K562 (cell line): ENCODE results near the gene VPS13D. TPM values are rescaled to one million over a fixed set of nuclear protein-coding genes. Genes with fewer than 3 reads are reported as not detected.

Experiments
- BRD9 ChIP-seq: fragments of 450-650 bp; IDR thresholded peaks from 2 replicates; pipeline ENCODE4 v1.6.1; 2018; ENCODE audit warnings: low read depth; ENCODE audit not compliant: partially characterized antibody
- EHMT2 ChIP-seq: fragments of 450-650 bp; IDR thresholded peaks from 2 replicates; pipeline ENCODE4 v1.6.1; 2018; ENCODE audit warnings: antibody characterized with exemption
- FOXP1 ChIP-seq: sonication (generic); formaldehyde crosslinking; IDR thresholded peaks from 2 replicates; pipeline ENCODE4 v1.8.0; 2022; ENCODE audit warnings: mild to moderate bottlenecking, missing genetic modification reagents
- HEY1 ChIP-seq: fragments of 250-450 bp; sonication (Bioruptor Pico); IDR thresholded peaks from 2 replicates; pipeline ENCODE4 v1.5.0; 2020; ENCODE audit warnings: mild to moderate bottlenecking, moderate library complexity, borderline replicate concordance
- HMG20B ChIP-seq: fragments of 250-450 bp; sonication (Bioruptor Pico); IDR thresholded peaks from 2 replicates; pipeline ENCODE4 v1.5.0; 2021; ENCODE audit warnings: mild to moderate bottlenecking
- KDM4B ChIP-seq, 2 experiments: fragments of 450-650 bp in 1 of 2; sonication (generic) in 1 of 2; IDR thresholded peaks; 2 replicates each; pipeline ENCODE4 v1.6.1; 2016 to 2017; ENCODE audit warnings: borderline replicate concordance in 2 of 2, antibody characterized with exemption in 1 of 2, low read depth in 1 of 2, mild to moderate bottlenecking in 1 of 2
- MAFF ChIP-seq: IDR thresholded peaks from 2 replicates; pipeline ENCODE4 v1.6.1; 2012; ENCODE audit warnings: low read length, improper control_type of control experiment
- MCM3 ChIP-seq: fragments of 450-650 bp; IDR thresholded peaks from 2 replicates; pipeline ENCODE4 v1.6.1; 2016
- MEIS2 ChIP-seq: fragments of 450-650 bp; IDR thresholded peaks from 2 replicates; pipeline ENCODE4 v1.6.1; 2014; ENCODE audit warnings: mild to moderate bottlenecking; ENCODE audit not compliant: partially characterized antibody
- PHF8 ChIP-seq: fragments of 200-600 bp; sonication (generic); IDR thresholded peaks from 2 replicates; pipeline ENCODE4 v1.6.1; 2012; ENCODE audit warnings: mixed run types, mild to moderate bottlenecking, inconsistent platforms, low read length, moderate library complexity, borderline replicate concordance
- STAG1 ChIP-seq: sonication (generic); formaldehyde crosslinking; IDR thresholded peaks from 2 replicates; pipeline ENCODE4 v1.5.0; 2020; ENCODE audit warnings: missing genetic modification reagents, borderline replicate concordance
- polyA plus RNA-seq, 8 experiments: library from polyadenylated mRNA; depleted of rRNA in 4 of 8; stranded (reverse) in 5 of 8; unstranded in 3 of 8; fragments of >200 nt; fragmentation: Nextera tagmentation in 2 of 8; fragmentation: Illumina TruSeq in 1 of 8; extraction: Ambion mirVana in 2 of 8; extraction: Trizol in 1 of 8; gene quantifications; 2 replicates each; pipeline versions ENCODE4 v1.2.1 to v1.2.3, GENCODE V29; 2011 to 2014; ENCODE audit warnings: inconsistent platforms in 1 of 8, missing spikeins in 1 of 8
- total RNA-seq, 7 experiments: library from RNA; depleted of rRNA in 6 of 7; stranded (reverse); fragments of >200 nt in 6 of 7; fragmentation: Illumina TruSeq in 2 of 7; extraction: Trizol in 2 of 7; gene quantifications; 2 replicates each; pipeline versions ENCODE4 v1.2.1 to v1.2.3, GENCODE V29; 2011 to 2021; ENCODE audit warnings: low replicate concordance in 1 of 7
- TF ChIP-seq, protein P1 (sequence below): fragments of 250-450 bp; sonication (Bioruptor Pico); IDR thresholded peaks from 2 replicates; pipeline ENCODE4 v1.8.0; 2022; ENCODE audit warnings: inconsistent platforms
- TF ChIP-seq, protein P2 (sequence below): fragments of 250-450 bp; sonication (Bioruptor Pico); IDR thresholded peaks from 2 replicates; pipeline ENCODE4 v1.9.0; 2021; ENCODE audit warnings: mild to moderate bottlenecking
- TF ChIP-seq, protein P3 (sequence below): fragments of 250-450 bp; sonication (Bioruptor Pico); IDR thresholded peaks from 2 replicates; pipeline ENCODE4 v1.5.0; 2021; ENCODE audit warnings: mild to moderate bottlenecking, borderline replicate concordance
- TF ChIP-seq, protein P4 (sequence below): fragments of 200-800 bp; sonication (Bioruptor generic); IDR thresholded peaks from 2 replicates; pipeline ENCODE4 v1.6.1; 2017; ENCODE audit warnings: missing genetic modification characterization, missing compliant biosample characterization
- TF ChIP-seq, protein P5 (sequence below): sonication (generic); formaldehyde crosslinking; IDR thresholded peaks from 2 replicates; pipeline ENCODE4 v1.9.0; 2022; ENCODE audit warnings: mild to moderate bottlenecking, missing genetic modification reagents
- TF ChIP-seq, protein P6 (sequence below): sonication (generic); formaldehyde crosslinking; IDR thresholded peaks from 2 replicates; pipeline ENCODE4 v1.8.1; 2023; ENCODE audit warnings: mild to moderate bottlenecking, missing genetic modification reagents
- TF ChIP-seq, protein P7 (sequence below): fragments of 250-450 bp; sonication (Bioruptor Pico); IDR thresholded peaks from 2 replicates; pipeline ENCODE4 v1.5.1; 2021; ENCODE audit warnings: mild to moderate bottlenecking
- TF ChIP-seq, protein P8 (sequence below): fragments of 450-650 bp; IDR thresholded peaks from 2 replicates; pipeline ENCODE4 v1.6.1; 2016

Gene VPS13D
- total and polyA plus RNA-seq, 9 of the 15 experiments (the other 6 are each of a cell fraction or from before 2014, with no cell fraction given) = 6.1 to 51.5 (median 38.5) TPM

DNA sequence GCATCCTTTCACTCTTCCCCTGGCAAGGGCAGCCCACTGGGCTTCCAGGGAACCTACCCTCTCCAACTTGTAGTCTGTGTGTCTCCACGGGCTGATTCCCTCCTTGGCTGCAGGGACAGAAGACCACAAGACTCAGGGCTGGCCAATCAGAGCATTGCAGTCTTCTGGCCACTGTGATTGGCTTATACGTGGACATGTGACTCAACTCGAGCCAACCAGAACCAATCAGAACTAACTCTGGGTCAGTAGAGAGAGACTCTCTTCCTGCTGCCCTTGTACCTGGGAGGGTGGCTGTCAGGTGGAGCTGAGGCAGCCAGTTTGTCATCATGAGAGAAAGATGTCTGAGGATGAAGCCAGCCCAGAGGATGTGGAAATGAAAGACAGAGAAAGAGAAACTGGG, 324.1 kb downstream of the VPS13D start (continued):
- TF ChIP-seq, protein P1, sequence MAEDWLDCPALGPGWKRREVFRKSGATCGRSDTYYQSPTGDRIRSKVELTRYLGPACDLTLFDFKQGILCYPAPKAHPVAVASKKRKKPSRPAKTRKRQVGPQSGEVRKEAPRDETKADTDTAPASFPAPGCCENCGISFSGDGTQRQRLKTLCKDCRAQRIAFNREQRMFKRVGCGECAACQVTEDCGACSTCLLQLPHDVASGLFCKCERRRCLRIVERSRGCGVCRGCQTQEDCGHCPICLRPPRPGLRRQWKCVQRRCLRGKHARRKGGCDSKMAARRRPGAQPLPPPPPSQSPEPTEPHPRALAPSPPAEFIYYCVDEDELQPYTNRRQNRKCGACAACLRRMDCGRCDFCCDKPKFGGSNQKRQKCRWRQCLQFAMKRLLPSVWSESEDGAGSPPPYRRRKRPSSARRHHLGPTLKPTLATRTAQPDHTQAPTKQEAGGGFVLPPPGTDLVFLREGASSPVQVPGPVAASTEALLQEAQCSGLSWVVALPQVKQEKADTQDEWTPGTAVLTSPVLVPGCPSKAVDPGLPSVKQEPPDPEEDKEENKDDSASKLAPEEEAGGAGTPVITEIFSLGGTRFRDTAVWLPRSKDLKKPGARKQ (CRISPR knock-in tag) = no peak
- TF ChIP-seq, protein P2, sequence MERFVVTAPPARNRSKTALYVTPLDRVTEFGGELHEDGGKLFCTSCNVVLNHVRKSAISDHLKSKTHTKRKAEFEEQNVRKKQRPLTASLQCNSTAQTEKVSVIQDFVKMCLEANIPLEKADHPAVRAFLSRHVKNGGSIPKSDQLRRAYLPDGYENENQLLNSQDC (CRISPR knock-in tag) = no peak
- no peak for TF ChIP-seq HEY1 (CRISPR knock-in tag)
- TF ChIP-seq PHF8 = no peak
- TF ChIP-seq EHMT2 = no peak
- TF ChIP-seq, protein P3, sequence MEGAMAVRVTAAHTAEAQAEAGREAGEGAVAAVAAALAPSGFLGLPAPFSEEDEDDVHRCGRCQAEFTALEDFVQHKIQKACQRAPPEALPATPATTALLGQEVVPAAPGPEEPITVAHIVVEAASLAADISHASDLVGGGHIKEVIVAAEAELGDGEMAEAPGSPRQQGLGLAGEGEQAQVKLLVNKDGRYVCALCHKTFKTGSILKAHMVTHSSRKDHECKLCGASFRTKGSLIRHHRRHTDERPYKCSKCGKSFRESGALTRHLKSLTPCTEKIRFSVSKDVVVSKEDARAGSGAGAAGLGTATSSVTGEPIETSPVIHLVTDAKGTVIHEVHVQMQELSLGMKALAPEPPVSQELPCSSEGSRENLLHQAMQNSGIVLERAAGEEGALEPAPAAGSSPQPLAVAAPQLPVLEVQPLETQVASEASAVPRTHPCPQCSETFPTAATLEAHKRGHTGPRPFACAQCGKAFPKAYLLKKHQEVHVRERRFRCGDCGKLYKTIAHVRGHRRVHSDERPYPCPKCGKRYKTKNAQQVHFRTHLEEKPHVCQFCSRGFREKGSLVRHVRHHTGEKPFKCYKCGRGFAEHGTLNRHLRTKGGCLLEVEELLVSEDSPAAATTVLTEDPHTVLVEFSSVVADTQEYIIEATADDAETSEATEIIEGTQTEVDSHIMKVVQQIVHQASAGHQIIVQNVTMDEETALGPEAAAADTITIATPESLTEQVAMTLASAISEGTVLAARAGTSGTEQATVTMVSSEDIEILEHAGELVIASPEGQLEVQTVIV = no peak
- TF ChIP-seq, protein P4, sequence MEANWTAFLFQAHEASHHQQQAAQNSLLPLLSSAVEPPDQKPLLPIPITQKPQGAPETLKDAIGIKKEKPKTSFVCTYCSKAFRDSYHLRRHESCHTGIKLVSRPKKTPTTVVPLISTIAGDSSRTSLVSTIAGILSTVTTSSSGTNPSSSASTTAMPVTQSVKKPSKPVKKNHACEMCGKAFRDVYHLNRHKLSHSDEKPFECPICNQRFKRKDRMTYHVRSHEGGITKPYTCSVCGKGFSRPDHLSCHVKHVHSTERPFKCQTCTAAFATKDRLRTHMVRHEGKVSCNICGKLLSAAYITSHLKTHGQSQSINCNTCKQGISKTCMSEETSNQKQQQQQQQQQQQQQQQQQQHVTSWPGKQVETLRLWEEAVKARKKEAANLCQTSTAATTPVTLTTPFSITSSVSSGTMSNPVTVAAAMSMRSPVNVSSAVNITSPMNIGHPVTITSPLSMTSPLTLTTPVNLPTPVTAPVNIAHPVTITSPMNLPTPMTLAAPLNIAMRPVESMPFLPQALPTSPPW (CRISPR knock-in tag) = no peak
- TF ChIP-seq BRD9 = no peak
- TF ChIP-seq, protein P5, sequence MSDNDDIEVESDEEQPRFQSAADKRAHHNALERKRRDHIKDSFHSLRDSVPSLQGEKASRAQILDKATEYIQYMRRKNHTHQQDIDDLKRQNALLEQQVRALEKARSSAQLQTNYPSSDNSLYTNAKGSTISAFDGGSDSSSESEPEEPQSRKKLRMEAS (CRISPR knock-in tag) = peak; percentile 56
- TF ChIP-seq, protein P6, sequence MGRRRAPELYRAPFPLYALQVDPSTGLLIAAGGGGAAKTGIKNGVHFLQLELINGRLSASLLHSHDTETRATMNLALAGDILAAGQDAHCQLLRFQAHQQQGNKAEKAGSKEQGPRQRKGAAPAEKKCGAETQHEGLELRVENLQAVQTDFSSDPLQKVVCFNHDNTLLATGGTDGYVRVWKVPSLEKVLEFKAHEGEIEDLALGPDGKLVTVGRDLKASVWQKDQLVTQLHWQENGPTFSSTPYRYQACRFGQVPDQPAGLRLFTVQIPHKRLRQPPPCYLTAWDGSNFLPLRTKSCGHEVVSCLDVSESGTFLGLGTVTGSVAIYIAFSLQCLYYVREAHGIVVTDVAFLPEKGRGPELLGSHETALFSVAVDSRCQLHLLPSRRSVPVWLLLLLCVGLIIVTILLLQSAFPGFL (CRISPR knock-in tag) = no peak
- no peak for TF ChIP-seq MEIS2
- TF ChIP-seq, protein P7, sequence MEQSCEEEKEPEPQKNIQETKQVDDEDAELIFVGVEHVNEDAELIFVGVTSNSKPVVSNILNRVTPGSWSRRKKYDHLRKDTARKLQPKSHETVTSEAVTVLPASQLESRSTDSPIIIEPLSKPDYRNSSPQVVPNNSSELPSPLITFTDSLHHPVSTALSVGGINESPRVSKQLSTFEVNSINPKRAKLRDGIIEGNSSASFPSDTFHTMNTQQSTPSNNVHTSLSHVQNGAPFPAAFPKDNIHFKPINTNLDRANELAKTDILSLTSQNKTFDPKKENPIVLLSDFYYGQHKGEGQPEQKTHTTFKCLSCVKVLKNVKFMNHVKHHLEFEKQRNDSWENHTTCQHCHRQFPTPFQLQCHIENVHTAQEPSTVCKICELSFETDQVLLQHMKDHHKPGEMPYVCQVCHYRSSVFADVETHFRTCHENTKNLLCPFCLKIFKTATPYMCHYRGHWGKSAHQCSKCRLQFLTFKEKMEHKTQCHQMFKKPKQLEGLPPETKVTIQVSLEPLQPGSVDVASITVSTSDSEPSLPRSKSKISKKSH (CRISPR knock-in tag) = no peak
- TF ChIP-seq STAG1 = no peak
- TF ChIP-seq, protein P8, sequence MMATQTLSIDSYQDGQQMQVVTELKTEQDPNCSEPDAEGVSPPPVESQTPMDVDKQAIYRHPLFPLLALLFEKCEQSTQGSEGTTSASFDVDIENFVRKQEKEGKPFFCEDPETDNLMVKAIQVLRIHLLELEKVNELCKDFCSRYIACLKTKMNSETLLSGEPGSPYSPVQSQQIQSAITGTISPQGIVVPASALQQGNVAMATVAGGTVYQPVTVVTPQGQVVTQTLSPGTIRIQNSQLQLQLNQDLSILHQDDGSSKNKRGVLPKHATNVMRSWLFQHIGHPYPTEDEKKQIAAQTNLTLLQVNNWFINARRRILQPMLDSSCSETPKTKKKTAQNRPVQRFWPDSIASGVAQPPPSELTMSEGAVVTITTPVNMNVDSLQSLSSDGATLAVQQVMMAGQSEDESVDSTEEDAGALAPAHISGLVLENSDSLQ = peak; percentile 4; the same call in 1 of the 2 replicates
- no peak for TF ChIP-seq MAFF
- no peak for TF ChIP-seq FOXP1 (CRISPR knock-in tag)
- TF ChIP-seq KDM4B (IDR thresholded peaks at IDR 0.05; ENCODE audit: borderline replicate concordance in 2 of 2, low read depth in 1 of 2) = no peak
- TF ChIP-seq MCM3 = no peak
- no peak for TF ChIP-seq HMG20B (CRISPR knock-in tag)
